H9 (cell line): ENCODE measurements around the gene HBZ. TPM values are rescaled to one million over a fixed set of nuclear protein-coding genes. Genes with fewer than 3 reads are reported as not detected.

ENCODE experiments used
- DNase-seq: peaks from one replicate; pipeline ENCODE4 v3.0.0-alpha.2; 2017
- H2AFZ ChIP-seq: one replicate; pipeline ENCODE4 v1.6.1; 2013; ENCODE audit warnings: mild to moderate bottlenecking, low read length, control low read depth, moderate library complexity
- H2AK5ac ChIP-seq: 2 replicates; pipeline ENCODE4 v1.6.1; 2013; ENCODE audit warnings: low read length, control low read depth, mixed read lengths; ENCODE audit not compliant: insufficient read length
- H2BK120ac ChIP-seq: one replicate; pipeline ENCODE4 v1.6.1; 2013; ENCODE audit warnings: low read depth, mild to moderate bottlenecking, low read length, control low read depth, inconsistent platforms; ENCODE audit not compliant: poor library complexity, severe bottlenecking
- H2BK12ac ChIP-seq: 2 replicates; pipeline ENCODE4 v1.6.1; 2013; ENCODE audit warnings: low read length, control low read depth, mixed read lengths, low read depth; ENCODE audit not compliant: insufficient read length
- H2BK15ac ChIP-seq: 2 replicates; pipeline ENCODE4 v1.6.1; 2013; ENCODE audit warnings: low read depth, low read length, control low read depth
- H2BK20ac ChIP-seq: one replicate; pipeline ENCODE4 v1.6.1; 2013; ENCODE audit warnings: low read depth, mild to moderate bottlenecking, low read length, control low read depth, inconsistent platforms; ENCODE audit not compliant: poor library complexity, severe bottlenecking
- H2BK5ac ChIP-seq: 2 replicates; pipeline ENCODE4 v1.6.1; 2013; ENCODE audit warnings: low read length, control low read depth, mixed read lengths; ENCODE audit not compliant: insufficient read length
- H3K14ac ChIP-seq: 2 replicates; pipeline ENCODE4 v1.6.1; 2013; ENCODE audit warnings: low read length, control low read depth; ENCODE audit not compliant: insufficient read depth
- H3K18ac ChIP-seq: 2 replicates; pipeline ENCODE4 v1.6.1; 2013; ENCODE audit warnings: low read depth, mild to moderate bottlenecking, mixed read lengths, low read length, control low read depth; ENCODE audit not compliant: insufficient read length
- H3K23ac ChIP-seq: 2 replicates; pipeline ENCODE4 v1.6.1; 2013; ENCODE audit warnings: low read length, control low read depth, mixed read lengths, low read depth; ENCODE audit not compliant: insufficient read length
- H3K23me2 ChIP-seq: 2 replicates; pipeline ENCODE4 v1.6.1; 2013; ENCODE audit warnings: low read depth, mild to moderate bottlenecking, mixed read lengths, low read length, control low read depth; ENCODE audit not compliant: insufficient read length, poor library complexity, severe bottlenecking
- H3K27ac ChIP-seq: 2 replicates; pipeline ENCODE4 v1.5.1; 2013; ENCODE audit warnings: low read length, control low read depth, mixed read lengths, low read depth; ENCODE audit not compliant: insufficient read length
- H3K27me3 ChIP-seq: 2 replicates; pipeline ENCODE4 v1.6.1; 2013; ENCODE audit warnings: low read length, control low read depth, inconsistent platforms; ENCODE audit not compliant: insufficient read depth
- H3K4ac ChIP-seq: 2 replicates; pipeline ENCODE4 v1.6.1; 2013; ENCODE audit warnings: low read depth, mild to moderate bottlenecking, control low read depth, inconsistent platforms, low read length, moderate library complexity
- H3K4me1 ChIP-seq: 2 replicates; pipeline ENCODE4 v1.6.1; 2013; ENCODE audit warnings: low read length, control low read depth, inconsistent platforms; ENCODE audit not compliant: insufficient read depth
- H3K4me2 ChIP-seq: 2 replicates; pipeline ENCODE4 v1.6.1; 2013; ENCODE audit warnings: low read length, control low read depth, mixed read lengths; ENCODE audit not compliant: insufficient read length, insufficient read depth
- H3K56ac ChIP-seq: 2 replicates; pipeline ENCODE4 v1.6.1; 2013; ENCODE audit warnings: low read depth, mild to moderate bottlenecking, mixed read lengths, low read length, control low read depth; ENCODE audit not compliant: insufficient read length
- H3K79me1 ChIP-seq: 2 replicates; pipeline ENCODE4 v1.6.1; 2013; ENCODE audit warnings: low read depth, mild to moderate bottlenecking, moderate library complexity, low read length, control low read depth, inconsistent platforms; ENCODE audit not compliant: insufficient read depth, poor library complexity, severe bottlenecking
- H3K79me2 ChIP-seq: 2 replicates; pipeline ENCODE4 v1.6.1; 2013; ENCODE audit warnings: low read length, control low read depth, inconsistent platforms; ENCODE audit not compliant: insufficient read depth
- H3K9ac ChIP-seq: 2 replicates; pipeline ENCODE4 v1.6.1; 2013; ENCODE audit warnings: low read length, control low read depth, mixed read lengths; ENCODE audit not compliant: insufficient read length; ENCODE audit errors: extremely low read depth
- H3K9me3 ChIP-seq: one replicate; pipeline ENCODE4 v1.6.1; 2013; ENCODE audit warnings: low read depth, low read length, inconsistent platforms; ENCODE audit not compliant: control insufficient read depth
- H3T11ph ChIP-seq: one replicate; pipeline ENCODE4 v1.6.1; 2013; ENCODE audit warnings: mild to moderate bottlenecking, low read length, control low read depth, inconsistent platforms
- H4K20me1 ChIP-seq: one replicate; pipeline ENCODE4 v1.6.1; 2013; ENCODE audit not compliant: control insufficient read depth, insufficient read length, insufficient read depth
- H4K5ac ChIP-seq: 2 replicates; pipeline ENCODE4 v1.6.1; 2013; ENCODE audit warnings: low read depth, mild to moderate bottlenecking, mixed read lengths, low read length, control low read depth; ENCODE audit not compliant: insufficient read length
- H4K8ac ChIP-seq: replicated peaks from 2 replicates; pipeline ENCODE4 v1.6.1; 2013; ENCODE audit warnings: low read length, control low read depth, mixed read lengths, low read depth; ENCODE audit not compliant: insufficient read length
- H4K91ac ChIP-seq: 2 replicates; pipeline ENCODE4 v1.6.1; 2013; ENCODE audit warnings: low read depth, mild to moderate bottlenecking, moderate library complexity, mixed read lengths, low read length, control low read depth; ENCODE audit not compliant: insufficient read length
- H3K27ac Mint-ChIP-seq, 3 experiments: 2 replicates in 2 of 3; 3 replicates in 1 of 3; pipeline ENCODE4 v1.8.0; 2020 to 2021; ENCODE audit warnings: mixed read lengths in 3 of 3, mild to moderate bottlenecking in 1 of 3, moderate library complexity in 1 of 3
- H3K27me3 Mint-ChIP-seq: 2 replicates; pipeline ENCODE4 v1.8.0; 2021; ENCODE audit warnings: low read depth, mild to moderate bottlenecking, moderate library complexity, mixed read lengths
- H3K36me3 Mint-ChIP-seq, 3 experiments: 2 replicates in 2 of 3; 3 replicates in 1 of 3; pipeline ENCODE4 v1.8.0; 2020 to 2021; ENCODE audit warnings: low read depth in 3 of 3, mixed read lengths in 3 of 3; ENCODE audit not compliant: insufficient read depth in 1 of 3
- H3K4me1 Mint-ChIP-seq, 2 experiments: 2 replicates each; pipeline ENCODE4 v1.8.0; 2020; ENCODE audit warnings: mixed read lengths in 2 of 2
- H3K4me3 Mint-ChIP-seq, 2 experiments: 2 replicates in 1 of 2; 3 replicates in 1 of 2; pipeline ENCODE4 v1.8.0; 2020 to 2021; ENCODE audit warnings: mild to moderate bottlenecking in 2 of 2, mixed read lengths in 2 of 2, moderate library complexity in 1 of 2
- H3K9me3 Mint-ChIP-seq, 2 experiments: 2 replicates in 1 of 2; 3 replicates in 1 of 2; pipeline ENCODE4 v1.8.0; 2020; ENCODE audit warnings: mild to moderate bottlenecking in 2 of 2, mixed read lengths in 2 of 2, moderate library complexity in 1 of 2
- WGBS: extraction: QIAGEN DNeasy Blood & Tissue Kit; methylation state at CpG from one replicate; pipeline ENCODE4 v1.1.7; 2013; ENCODE audit warnings: missing lambda C conversion rate, low lambda C conversion rate, mixed read lengths; ENCODE audit not compliant: insufficient read length; ENCODE audit errors: extremely low coverage; 5-methylcytosine and 5-hydroxymethylcytosine counted together
- total RNA-seq: library from RNA; stranded (reverse); gene quantifications from 2 replicates; pipeline ENCODE4 v1.2.1, GENCODE V29; 2021
- TF ChIP-seq, protein P1 (sequence below): fragments of 200-600 bp; sonication (generic); conservative IDR thresholded peaks from 3 replicates; pipeline ENCODE4 v1.8.0; 2021; ENCODE audit warnings: antibody characterized with exemption, mild to moderate bottlenecking

The HBZ gene
- total RNA-seq, 1 experiment from 2014 or later: not detected

DNA sequence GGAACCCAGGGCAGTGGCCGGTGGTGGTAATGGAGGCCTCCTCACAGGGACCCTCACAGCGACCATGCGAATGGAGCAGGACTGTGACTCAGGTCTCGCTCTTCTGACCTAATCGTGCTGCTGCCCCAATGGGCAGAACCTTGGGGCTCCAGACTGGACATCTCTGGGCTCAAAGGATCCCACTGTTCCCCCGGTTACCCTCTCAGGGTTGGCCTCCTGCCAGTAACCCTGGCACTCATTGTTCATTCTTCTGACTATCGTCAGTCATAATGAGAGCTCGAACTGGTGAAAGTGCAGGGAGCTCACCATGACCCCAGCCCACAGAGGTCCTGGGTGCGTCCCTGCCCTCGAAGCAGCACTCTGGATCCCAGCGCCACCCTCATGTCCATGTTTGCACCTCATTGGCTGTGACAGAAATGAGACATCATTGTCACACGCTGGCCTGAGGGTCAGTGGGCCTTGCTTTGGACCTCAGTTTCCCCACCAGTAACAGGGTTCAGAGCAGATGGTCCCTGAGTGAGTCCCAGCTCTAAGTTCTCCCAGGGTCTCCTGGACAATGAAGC, 10.0 kb upstream of the HBZ start:
- no CpG with 5 or more reads among the region's 12 CpGs for WGBS
- Histone ChIP-seq H4K8ac (no peak overlapping the region), H3K27me3 (no peaks in the 10 kb centered on the region; the same call in 1 of the 2 replicates), H2AFZ (no peak overlapping the region), H4K91ac (no peak overlapping the region), H4K20me1 (no peaks in the 10 kb centered on the region), H3K18ac (no peak overlapping the region), H3K9me3 (no peaks in the 10 kb centered on the region), H3K23ac (no peak overlapping the region), H3T11ph (no peak overlapping the region), H3K56ac (no peak overlapping the region), H2AK5ac (no peak overlapping the region), H4K5ac (no peak overlapping the region), H3K79me2 (no peaks in the 10 kb centered on the region), H3K79me1 (no peaks in the 10 kb centered on the region), H3K4me2 (no peak overlapping the region), H3K4ac (no peak overlapping the region), H2BK20ac (no peak overlapping the region), H3K23me2 (no peaks in the 10 kb centered on the region), H2BK120ac (no peak overlapping the region), H3K9ac (no peak overlapping the region), H2BK15ac (no peak overlapping the region), H3K27ac (no peak overlapping the region), H3K14ac (no peak overlapping the region), H3K4me1 (no peaks in the 10 kb centered on the region), H2BK5ac (no peak overlapping the region), H2BK12ac (no peak overlapping the region)
- TF ChIP-seq, protein P1, sequence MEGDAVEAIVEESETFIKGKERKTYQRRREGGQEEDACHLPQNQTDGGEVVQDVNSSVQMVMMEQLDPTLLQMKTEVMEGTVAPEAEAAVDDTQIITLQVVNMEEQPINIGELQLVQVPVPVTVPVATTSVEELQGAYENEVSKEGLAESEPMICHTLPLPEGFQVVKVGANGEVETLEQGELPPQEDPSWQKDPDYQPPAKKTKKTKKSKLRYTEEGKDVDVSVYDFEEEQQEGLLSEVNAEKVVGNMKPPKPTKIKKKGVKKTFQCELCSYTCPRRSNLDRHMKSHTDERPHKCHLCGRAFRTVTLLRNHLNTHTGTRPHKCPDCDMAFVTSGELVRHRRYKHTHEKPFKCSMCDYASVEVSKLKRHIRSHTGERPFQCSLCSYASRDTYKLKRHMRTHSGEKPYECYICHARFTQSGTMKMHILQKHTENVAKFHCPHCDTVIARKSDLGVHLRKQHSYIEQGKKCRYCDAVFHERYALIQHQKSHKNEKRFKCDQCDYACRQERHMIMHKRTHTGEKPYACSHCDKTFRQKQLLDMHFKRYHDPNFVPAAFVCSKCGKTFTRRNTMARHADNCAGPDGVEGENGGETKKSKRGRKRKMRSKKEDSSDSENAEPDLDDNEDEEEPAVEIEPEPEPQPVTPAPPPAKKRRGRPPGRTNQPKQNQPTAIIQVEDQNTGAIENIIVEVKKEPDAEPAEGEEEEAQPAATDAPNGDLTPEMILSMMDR: no peak
- no peaks in the 10 kb centered on the region; a peak in 2 of 7 replicates for H3K36me3 Mint-ChIP-seq
- H3K9me3 Mint-ChIP-seq: no peaks in the 10 kb centered on the region
- no peak for DNase-seq
- H3K4me3 Mint-ChIP-seq: no peak overlapping the region
- no peak overlapping the region for H3K27ac Mint-ChIP-seq
- no peaks in the 10 kb centered on the region; a peak in 1 of 4 replicates for H3K4me1 Mint-ChIP-seq
- H3K27me3 Mint-ChIP-seq: peaks cover 16% of the 10 kb centered on the region
